Memory B cell (primary cell): ENCODE results near the gene NAV1.
A peak's percentile ranks its signal among the peaks of the same experiment; 100 is the strongest.
"Not testable (repeated sequence)": the region's sequence is repeated elsewhere in the genome, so short reads cannot be mapped to it uniquely, and the experiment has no call there.

Experiments used
- ATAC-seq: fragments of 150-1000 bp; cut with Tn5 transposase; 2 replicates; pipeline ENCODE4 v1.10.0; 2021; ENCODE audit warnings: low read depth, mild to moderate bottlenecking, moderate library complexity
- DNase-seq, 2 donors: peaks; one replicate each; pipeline ENCODE4 v3.0.0; 2022; ENCODE audit warnings: low spot score in 2 of 2
- H3K27ac Mint-ChIP-seq: one replicate; pipeline ENCODE4 v1.8.0; 2022; ENCODE audit warnings: mild to moderate bottlenecking, moderate library complexity, mixed read lengths
- H3K27me3 Mint-ChIP-seq: one replicate; pipeline ENCODE4 v1.8.0; 2022; ENCODE audit warnings: mixed read lengths
- H3K36me3 Mint-ChIP-seq: one replicate; pipeline ENCODE4 v1.8.0; 2022; ENCODE audit warnings: mild to moderate bottlenecking, mixed read lengths
- H3K4me1 Mint-ChIP-seq: one replicate; pipeline ENCODE4 v1.8.0; 2022; ENCODE audit warnings: mixed read lengths
- H3K4me3 Mint-ChIP-seq: one replicate; pipeline ENCODE4 v1.8.0; 2022; ENCODE audit warnings: mild to moderate bottlenecking, moderate library complexity, mixed read lengths
- H3K9me3 Mint-ChIP-seq: one replicate; pipeline ENCODE4 v1.8.0; 2022; ENCODE audit warnings: mixed read lengths

NAV1 gene

GRCh38 chr1:201542309-201543035, 3.5 kb downstream of the NAV1 start:
- Mint-ChIP-seq H3K36me3 (peaks cover 5% of the 10 kb centered on the region), H3K27me3 (peaks cover 16% of the 10 kb centered on the region), H3K4me3 (no peak overlapping the region), H3K9me3 (peaks cover 2% of the 10 kb centered on the region), H3K27ac (no peak overlapping the region), H3K4me1 (peaks cover 25% of the 10 kb centered on the region)
- ATAC-seq: no peak
- DNase-seq: no peak

DNA sequence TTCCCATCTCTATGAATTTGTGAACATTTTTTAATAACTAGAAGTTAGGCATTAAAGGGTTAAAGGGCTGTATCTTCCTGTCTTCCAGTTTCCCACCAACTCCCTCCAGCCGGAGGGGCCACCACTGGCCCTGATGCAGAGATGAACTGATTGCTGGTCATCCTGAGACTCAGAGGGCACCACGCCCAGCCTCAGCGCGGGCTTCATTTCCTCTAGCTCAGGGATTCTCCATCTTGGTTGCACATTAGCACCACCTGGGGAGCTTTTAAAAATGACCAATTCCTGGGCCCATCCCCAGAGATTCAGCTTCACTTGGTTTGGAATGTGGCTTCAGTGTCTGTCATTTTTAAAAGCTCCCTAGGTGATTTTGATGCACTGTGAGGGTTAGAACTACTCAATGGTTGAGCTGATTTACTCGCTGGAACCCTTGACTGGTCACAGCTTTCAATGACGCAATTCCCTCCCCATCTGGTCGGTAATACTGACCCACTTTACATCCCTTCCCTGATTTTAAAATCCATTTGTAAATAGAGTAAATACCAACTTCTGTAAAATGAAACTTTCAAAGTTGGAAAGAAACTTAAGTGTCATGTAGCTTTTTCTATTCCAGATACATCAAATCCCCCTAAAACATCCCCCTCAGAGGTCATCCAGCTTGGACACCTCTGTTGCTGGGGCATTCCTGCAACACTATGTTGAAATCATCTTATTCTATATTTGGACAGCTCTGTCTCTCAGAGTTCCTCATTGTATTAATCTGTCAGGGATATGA, 5.1 kb downstream of the NAV1 start:
- Mint-ChIP-seq H3K4me3 (no peak overlapping the region), H3K27me3 (peaks cover 6% of the 10 kb centered on the region)

DNA sequence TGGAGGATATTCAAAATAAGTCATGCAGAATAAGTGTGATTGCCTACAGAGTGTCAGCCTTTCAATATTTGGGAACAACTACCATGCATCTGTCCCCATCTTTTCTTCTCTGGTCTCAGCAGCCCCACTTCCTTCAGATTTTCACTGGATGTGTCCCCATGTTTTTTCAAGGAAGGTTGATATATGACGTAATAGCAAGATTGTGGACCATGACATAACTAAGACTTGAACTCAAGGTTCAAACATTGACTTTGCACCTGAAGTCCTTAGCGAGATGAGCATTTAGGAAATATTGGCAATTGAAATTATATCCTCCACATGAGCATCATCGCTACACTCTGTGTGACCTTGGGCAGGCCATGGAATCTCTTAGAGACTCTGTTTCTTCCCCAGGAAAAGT, 5.8 kb downstream of the NAV1 start:
- Mint-ChIP-seq H3K9me3 (peaks cover 2% of the 10 kb centered on the region), H3K27me3 (peaks cover 3% of the 10 kb centered on the region), H3K4me3 (no peak overlapping the region), H3K4me1 (peaks cover 12% of the 10 kb centered on the region), H3K27ac (no peak overlapping the region), H3K36me3 (peaks cover 5% of the 10 kb centered on the region)
- ATAC-seq: no peak
- no peak for DNase-seq

More for the DNA sequence above, 5.1 kb downstream of the NAV1 start:
- H3K9me3 Mint-ChIP-seq: peaks cover 2% of the 10 kb centered on the region
- H3K27ac Mint-ChIP-seq: no peak overlapping the region
- H3K4me1 Mint-ChIP-seq: peaks cover 15% of the 10 kb centered on the region
- H3K36me3 Mint-ChIP-seq: peaks cover 5% of the 10 kb centered on the region
- no peak for DNase-seq
- no peak for ATAC-seq

- peak; percentile 46 for ATAC-seq
- H3K36me3 Mint-ChIP-seq: peaks cover 5% of the 10 kb centered on the region
- H3K27me3 Mint-ChIP-seq: peaks cover 2% of the 10 kb centered on the region
- H3K4me1 Mint-ChIP-seq: peaks cover 2% of the 10 kb centered on the region
- DNase-seq: no peak
- H3K9me3 Mint-ChIP-seq: peaks cover 2% of the 10 kb centered on the region
- H3K4me3 Mint-ChIP-seq: no peak overlapping the region
- H3K27ac Mint-ChIP-seq: no peak overlapping the region
Measured at GRCh38 chr1:201545851-201546492, 7.0 kb downstream of the NAV1 start.

GRCh38 chr1:201549522-201549921, 10.6 kb downstream of the NAV1 start:
- not testable (repeated sequence) for DNase-seq, H3K9me3 Mint-ChIP-seq, H3K4me1 Mint-ChIP-seq, H3K4me3 Mint-ChIP-seq, H3K27ac Mint-ChIP-seq, H3K27me3 Mint-ChIP-seq, H3K36me3 Mint-ChIP-seq, ATAC-seq

DNA sequence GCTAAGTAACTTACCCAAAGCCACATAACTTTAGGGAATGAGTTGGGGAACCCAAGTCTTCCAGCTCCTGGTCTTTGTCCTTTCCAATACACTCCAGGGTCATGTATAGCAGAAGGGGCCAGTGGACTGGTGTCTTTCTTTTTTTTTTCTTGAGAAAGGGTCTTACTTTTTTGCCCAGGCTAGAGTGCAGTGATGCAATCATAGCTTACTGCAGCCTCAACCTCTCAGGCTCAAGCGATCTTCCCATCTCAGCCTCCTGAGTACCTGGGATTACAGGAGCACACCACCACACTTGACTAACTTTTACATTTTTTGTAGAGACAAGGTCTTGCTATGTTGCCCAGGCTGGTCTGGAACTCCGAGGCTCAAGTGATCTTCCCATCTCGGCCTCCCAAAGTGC, 12.2 kb downstream of the NAV1 start:
- H3K4me1 Mint-ChIP-seq: no peaks in the 10 kb centered on the region
- no peaks in the 10 kb centered on the region for H3K9me3 Mint-ChIP-seq
- ATAC-seq: no peak
- no peak for DNase-seq
- H3K27me3 Mint-ChIP-seq: peaks cover 2% of the 10 kb centered on the region
- no peak overlapping the region for H3K4me3 Mint-ChIP-seq
- no peak overlapping the region for H3K27ac Mint-ChIP-seq
- no peaks in the 10 kb centered on the region for H3K36me3 Mint-ChIP-seq

DNA sequence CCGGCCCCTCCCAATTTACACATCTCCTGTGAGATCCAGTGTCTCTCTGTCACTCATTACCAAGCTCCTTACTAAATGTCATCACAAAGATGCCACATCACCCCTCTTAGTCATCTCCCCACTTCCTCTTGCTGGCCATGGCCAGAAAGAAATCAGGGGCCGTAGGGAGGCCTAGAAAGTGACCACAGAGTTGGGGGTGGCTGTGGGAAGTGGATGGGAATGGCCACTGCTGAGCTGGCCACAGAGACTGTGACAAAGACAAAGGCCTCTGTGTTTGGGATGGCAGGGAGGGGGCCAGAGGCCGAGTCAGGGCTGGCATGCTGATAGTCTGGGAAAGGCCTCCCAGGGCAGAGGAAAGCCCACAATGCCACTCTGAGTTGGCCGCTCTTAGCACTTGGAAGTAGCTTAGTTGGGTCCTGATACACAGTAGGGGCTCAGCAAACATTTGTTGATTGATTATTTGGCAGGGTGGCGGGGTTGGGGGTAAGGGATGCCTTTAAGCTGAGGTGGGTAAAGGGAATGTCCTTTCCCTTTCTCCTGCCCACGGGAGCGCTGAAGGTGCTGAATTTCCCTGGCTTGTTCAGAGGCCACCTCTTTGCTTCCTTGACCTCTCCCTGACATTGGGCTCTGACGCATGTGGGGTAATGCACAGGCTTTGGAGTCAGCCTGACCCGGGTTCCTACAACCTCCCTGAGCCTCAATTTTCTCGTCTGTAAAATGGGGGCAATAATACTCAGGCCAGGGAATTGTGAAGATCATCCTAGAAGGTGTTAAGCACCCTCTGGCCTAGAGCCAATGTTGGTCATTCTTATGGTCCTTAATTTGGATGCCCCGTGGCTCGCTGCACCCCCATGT, 13.2 kb downstream of the NAV1 start:
- DNase-seq: no peak
- no peaks in the 10 kb centered on the region for H3K36me3 Mint-ChIP-seq
- no peaks in the 10 kb centered on the region for H3K4me1 Mint-ChIP-seq
- ATAC-seq: no peak
- H3K9me3 Mint-ChIP-seq: no peaks in the 10 kb centered on the region
- H3K4me3 Mint-ChIP-seq: no peak overlapping the region
- no peak overlapping the region for H3K27ac Mint-ChIP-seq
- H3K27me3 Mint-ChIP-seq: peaks cover 2% of the 10 kb centered on the region

- no peak overlapping the region for H3K4me3 Mint-ChIP-seq
- H3K4me1 Mint-ChIP-seq: no peaks in the 10 kb centered on the region
- H3K27ac Mint-ChIP-seq: no peak overlapping the region
- no peak for DNase-seq
- H3K36me3 Mint-ChIP-seq: no peaks in the 10 kb centered on the region
- ATAC-seq: no peak
- no peaks in the 10 kb centered on the region for H3K9me3 Mint-ChIP-seq
- H3K27me3 Mint-ChIP-seq: peaks cover 2% of the 10 kb centered on the region
Measured at GRCh38 chr1:201552941-201553351, 14.0 kb downstream of the NAV1 start.

GRCh38 chr1:201553496-201554189, 14.7 kb downstream of the NAV1 start:
- Mint-ChIP-seq H3K36me3 (no peaks in the 10 kb centered on the region), H3K27ac (no peak overlapping the region), H3K4me1 (no peaks in the 10 kb centered on the region), H3K9me3 (no peaks in the 10 kb centered on the region), H3K27me3 (peaks cover 2% of the 10 kb centered on the region), H3K4me3 (no peak overlapping the region)
- no peak for DNase-seq
- ATAC-seq: no peak

DNA sequence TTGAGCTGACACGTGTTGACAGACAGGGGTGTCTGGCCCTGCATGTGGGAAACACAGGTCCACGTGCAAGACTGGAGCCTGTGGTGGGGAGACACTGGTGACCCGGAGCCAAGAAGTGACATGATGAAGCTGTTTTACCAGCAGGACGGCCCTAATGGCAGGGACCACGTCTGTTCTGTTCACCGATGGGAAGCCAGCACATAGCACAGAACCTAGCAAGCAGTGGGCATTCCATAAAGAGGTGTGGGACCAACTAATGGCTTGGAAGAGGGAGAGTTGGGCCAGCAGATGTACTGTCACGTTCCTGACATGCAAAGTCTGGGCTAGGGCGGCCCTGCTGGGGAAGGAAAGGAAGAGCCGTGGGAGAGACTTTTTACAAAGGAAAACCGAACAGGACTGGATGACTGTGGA, 15.3 kb downstream of the NAV1 start:
- ATAC-seq (no peak), DNase-seq (no peak)
- Mint-ChIP-seq H3K4me1 (no peaks in the 10 kb centered on the region), H3K27ac (no peak overlapping the region), H3K27me3 (peaks cover 2% of the 10 kb centered on the region), H3K36me3 (no peaks in the 10 kb centered on the region), H3K4me3 (no peak overlapping the region), H3K9me3 (no peaks in the 10 kb centered on the region)

GRCh38 chr1:201554789-201555592, 16.1 kb downstream of the NAV1 start:
- H3K27ac Mint-ChIP-seq: no peak overlapping the region
- peaks cover 3% of the 10 kb centered on the region for H3K4me1 Mint-ChIP-seq
- H3K27me3 Mint-ChIP-seq: peaks cover 2% of the 10 kb centered on the region
- DNase-seq (no peak), ATAC-seq (no peak)
- H3K4me3 Mint-ChIP-seq: no peak overlapping the region
- H3K9me3 Mint-ChIP-seq: no peaks in the 10 kb centered on the region
- no peaks in the 10 kb centered on the region for H3K36me3 Mint-ChIP-seq

DNA sequence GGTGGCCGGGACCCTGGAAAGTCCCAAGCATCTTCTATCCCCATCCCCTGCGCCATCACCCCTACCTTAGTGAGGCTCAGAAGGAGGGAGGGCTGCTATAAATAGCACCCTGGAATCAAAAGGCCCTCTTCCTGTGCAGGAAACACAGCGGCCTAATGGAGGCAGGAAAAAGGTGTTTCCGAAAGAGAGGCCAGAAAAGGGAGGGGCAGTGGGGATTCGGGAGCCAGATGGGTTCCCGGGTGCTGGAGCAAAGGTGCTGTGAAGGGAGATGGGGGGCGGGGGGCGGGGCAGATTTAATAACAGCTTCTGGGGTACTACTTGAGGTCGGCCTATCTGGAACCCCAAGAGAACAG, 16.6 kb downstream of the NAV1 start:
- Mint-ChIP-seq H3K4me3 (no peak overlapping the region), H3K27ac (no peak overlapping the region), H3K27me3 (peaks cover 2% of the 10 kb centered on the region), H3K36me3 (no peaks in the 10 kb centered on the region), H3K4me1 (peaks cover 3% of the 10 kb centered on the region), H3K9me3 (no peaks in the 10 kb centered on the region)
- ATAC-seq: no peak
- DNase-seq: no peak
